HL-60 (cell line): ENCODE data around the gene LBX2.

ENCODE experiments used
- DNase-seq, 2 experiments: peaks; one replicate each; pipeline ENCODE4 v3.0.0-alpha.2; 2010 to 2020; ENCODE audit warnings: low read depth in 1 of 2, low spot score in 1 of 2
- H3K27ac ChIP-seq: fragments of 250-450 bp; sonication (Bioruptor Pico); replicated peaks from 2 replicates; pipeline ENCODE4 v1.5.1; 2020; ENCODE audit warnings: mild to moderate bottlenecking, moderate library complexity
- H3K27me3 ChIP-seq: fragments of 250-450 bp; sonication (Bioruptor Pico); 2 replicates; pipeline ENCODE4 v1.5.1; 2021; ENCODE audit warnings: mild to moderate bottlenecking, moderate library complexity; ENCODE audit not compliant: insufficient read depth, poor library complexity, severe bottlenecking
- H3K4me3 ChIP-seq: replicated peaks from 2 replicates; pipeline ENCODE4 v1.5.1; 2011; ENCODE audit warnings: mild to moderate bottlenecking, control low read depth, low read length; ENCODE audit not compliant: insufficient read depth
- GABPA ChIP-seq: IDR thresholded peaks from 2 replicates; pipeline ENCODE4 v1.6.1; 2012; ENCODE audit warnings: low read depth
- POLR2AphosphoS5 ChIP-seq: IDR thresholded peaks from 2 replicates; pipeline ENCODE4 v1.6.1; 2012; ENCODE audit warnings: low read depth
- SPI1 ChIP-seq: IDR thresholded peaks from 2 replicates; pipeline ENCODE4 v1.6.1; 2012; ENCODE audit warnings: low read depth, mild to moderate bottlenecking, borderline replicate concordance
- TF ChIP-seq, protein P1 (sequence below): IDR thresholded peaks from one replicate; pipeline ENCODE4 v1.5.1; 2011; ENCODE audit warnings: low read length, control low read depth, inconsistent platforms; ENCODE audit not compliant: insufficient read depth
- TF ChIP-seq, protein P2 (sequence below): IDR thresholded peaks from 2 replicates; pipeline ENCODE4 v1.6.1; 2012; ENCODE audit warnings: low read depth; ENCODE audit not compliant: insufficient replicate concordance

Gene LBX2

DNA sequence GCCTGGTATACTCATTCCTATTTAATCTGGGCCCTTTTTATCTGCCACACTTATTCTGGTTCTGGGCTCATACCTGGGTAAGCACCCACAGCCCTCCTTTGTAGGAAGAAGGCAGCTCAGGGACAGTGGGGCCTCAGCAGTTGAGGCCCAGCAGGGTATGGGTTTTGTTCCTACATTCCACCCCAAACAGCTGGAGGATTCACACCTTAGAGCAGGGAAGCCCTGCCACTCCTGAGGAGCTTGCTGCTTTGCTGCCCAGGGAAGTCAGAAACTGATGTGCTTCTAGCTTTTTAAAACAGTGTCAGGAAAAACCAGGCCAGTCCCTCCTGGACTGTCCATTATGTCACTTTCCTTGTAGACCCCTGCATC lies 1.2 kb upstream of the LBX2 start:
- no peak overlapping the region for H3K4me3 ChIP-seq
- DNase-seq = no peak
- H3K27me3 ChIP-seq = peaks cover 60% of the 10 kb centered on the region
- H3K27ac ChIP-seq = no peak overlapping the region
- TF ChIP-seq GABPA (no peak), SPI1 (no peak), POLR2AphosphoS5 (no peak)
- TF ChIP-seq, protein P1, sequence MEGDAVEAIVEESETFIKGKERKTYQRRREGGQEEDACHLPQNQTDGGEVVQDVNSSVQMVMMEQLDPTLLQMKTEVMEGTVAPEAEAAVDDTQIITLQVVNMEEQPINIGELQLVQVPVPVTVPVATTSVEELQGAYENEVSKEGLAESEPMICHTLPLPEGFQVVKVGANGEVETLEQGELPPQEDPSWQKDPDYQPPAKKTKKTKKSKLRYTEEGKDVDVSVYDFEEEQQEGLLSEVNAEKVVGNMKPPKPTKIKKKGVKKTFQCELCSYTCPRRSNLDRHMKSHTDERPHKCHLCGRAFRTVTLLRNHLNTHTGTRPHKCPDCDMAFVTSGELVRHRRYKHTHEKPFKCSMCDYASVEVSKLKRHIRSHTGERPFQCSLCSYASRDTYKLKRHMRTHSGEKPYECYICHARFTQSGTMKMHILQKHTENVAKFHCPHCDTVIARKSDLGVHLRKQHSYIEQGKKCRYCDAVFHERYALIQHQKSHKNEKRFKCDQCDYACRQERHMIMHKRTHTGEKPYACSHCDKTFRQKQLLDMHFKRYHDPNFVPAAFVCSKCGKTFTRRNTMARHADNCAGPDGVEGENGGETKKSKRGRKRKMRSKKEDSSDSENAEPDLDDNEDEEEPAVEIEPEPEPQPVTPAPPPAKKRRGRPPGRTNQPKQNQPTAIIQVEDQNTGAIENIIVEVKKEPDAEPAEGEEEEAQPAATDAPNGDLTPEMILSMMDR = no peak
- TF ChIP-seq, protein P2, sequence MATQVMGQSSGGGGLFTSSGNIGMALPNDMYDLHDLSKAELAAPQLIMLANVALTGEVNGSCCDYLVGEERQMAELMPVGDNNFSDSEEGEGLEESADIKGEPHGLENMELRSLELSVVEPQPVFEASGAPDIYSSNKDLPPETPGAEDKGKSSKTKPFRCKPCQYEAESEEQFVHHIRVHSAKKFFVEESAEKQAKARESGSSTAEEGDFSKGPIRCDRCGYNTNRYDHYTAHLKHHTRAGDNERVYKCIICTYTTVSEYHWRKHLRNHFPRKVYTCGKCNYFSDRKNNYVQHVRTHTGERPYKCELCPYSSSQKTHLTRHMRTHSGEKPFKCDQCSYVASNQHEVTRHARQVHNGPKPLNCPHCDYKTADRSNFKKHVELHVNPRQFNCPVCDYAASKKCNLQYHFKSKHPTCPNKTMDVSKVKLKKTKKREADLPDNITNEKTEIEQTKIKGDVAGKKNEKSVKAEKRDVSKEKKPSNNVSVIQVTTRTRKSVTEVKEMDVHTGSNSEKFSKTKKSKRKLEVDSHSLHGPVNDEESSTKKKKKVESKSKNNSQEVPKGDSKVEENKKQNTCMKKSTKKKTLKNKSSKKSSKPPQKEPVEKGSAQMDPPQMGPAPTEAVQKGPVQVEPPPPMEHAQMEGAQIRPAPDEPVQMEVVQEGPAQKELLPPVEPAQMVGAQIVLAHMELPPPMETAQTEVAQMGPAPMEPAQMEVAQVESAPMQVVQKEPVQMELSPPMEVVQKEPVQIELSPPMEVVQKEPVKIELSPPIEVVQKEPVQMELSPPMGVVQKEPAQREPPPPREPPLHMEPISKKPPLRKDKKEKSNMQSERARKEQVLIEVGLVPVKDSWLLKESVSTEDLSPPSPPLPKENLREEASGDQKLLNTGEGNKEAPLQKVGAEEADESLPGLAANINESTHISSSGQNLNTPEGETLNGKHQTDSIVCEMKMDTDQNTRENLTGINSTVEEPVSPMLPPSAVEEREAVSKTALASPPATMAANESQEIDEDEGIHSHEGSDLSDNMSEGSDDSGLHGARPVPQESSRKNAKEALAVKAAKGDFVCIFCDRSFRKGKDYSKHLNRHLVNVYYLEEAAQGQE = no peak

DNA sequence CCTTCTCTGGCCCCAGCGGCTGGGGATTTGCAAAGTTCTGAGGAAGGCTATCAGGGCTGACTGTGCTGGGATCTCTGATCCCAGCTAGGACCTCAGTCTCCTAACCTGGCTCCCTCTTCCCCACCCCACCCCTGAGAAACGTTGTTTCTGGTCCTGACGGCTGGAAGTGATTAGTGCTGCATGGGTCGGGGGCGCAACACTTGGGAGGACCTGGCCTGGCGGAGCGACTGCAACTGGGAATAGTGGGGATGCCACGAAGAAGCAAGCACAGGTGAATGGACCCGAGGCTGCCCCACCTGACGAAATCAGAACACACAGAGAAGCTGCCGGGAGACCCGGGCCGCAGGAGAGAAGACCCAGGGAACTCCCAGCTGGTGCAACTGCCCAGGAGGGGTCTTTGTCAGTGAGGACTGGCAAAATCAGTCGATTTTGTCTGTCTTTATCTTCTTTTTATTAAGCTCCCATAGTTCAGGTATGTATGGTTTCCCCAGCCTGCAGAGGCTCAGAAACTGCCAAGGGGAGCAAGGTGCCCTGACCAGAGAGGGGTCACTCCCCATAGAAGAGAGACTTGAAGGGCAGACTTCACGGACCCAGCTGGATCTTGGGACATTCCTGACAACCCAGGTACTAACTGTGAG lies 656 bp upstream of the LBX2 start:
- H3K27me3 ChIP-seq = peaks cover 60% of the 10 kb centered on the region
- no peak overlapping the region for H3K4me3 ChIP-seq
- TF ChIP-seq, protein P1 = no peak
- TF ChIP-seq SPI1 (no peak), GABPA (no peak), POLR2AphosphoS5 (no peak)
- TF ChIP-seq, protein P2 = no peak
- DNase-seq = no peak
- no peak overlapping the region for H3K27ac ChIP-seq

DNA sequence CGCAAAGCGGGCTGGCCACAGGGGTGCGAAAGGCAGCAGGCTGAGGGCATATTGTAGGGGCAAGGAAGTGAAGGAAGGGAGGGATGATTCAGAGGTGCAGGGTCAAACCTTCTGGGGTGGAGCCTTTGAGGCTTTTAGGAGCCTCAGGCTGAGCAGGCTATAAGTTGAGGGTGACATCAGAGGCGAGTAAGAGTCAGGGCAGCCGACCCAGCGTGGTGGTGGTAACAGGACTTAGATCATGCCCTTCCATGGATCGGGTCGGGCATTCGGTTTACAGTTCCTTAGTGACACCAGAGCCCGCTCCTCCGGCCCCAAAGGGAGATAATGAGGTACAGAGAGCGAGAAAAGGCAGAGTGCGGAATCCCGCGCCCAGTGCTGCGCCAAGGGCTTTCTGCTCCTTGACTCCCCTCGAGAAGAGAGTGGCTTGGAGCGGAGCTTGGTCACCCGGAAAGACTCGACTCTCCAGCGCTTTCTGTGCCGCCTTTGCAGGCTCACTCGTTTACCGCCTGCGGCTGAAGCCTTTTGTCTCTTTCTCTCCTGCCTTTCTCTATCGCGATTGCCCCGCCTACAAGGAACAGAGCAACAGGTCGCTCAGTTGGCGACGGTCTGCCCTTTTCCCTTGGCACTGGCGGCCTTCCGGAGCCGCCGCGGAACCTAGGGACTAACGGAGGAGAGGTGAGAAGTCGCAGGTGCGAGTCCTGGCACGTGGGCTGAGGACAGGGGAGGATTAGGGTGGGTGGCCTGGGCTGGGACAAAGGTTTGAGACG lies 720 bp downstream of the LBX2 start:
- no peak for DNase-seq
- Histone ChIP-seq H3K27me3 (peaks cover 60% of the 10 kb centered on the region), H3K27ac (no peak overlapping the region), H3K4me3 (no peak overlapping the region)
- TF ChIP-seq, protein P2 = no peak
- TF ChIP-seq, protein P1 = no peak
- TF ChIP-seq POLR2AphosphoS5 (no peak), GABPA (no peak), SPI1 (no peak)
